HL-60 (cell line): ENCODE data around the gene JAKMIP1.
"Not testable (repeated sequence)": the region's sequence is repeated elsewhere in the genome, so short reads cannot be mapped to it uniquely, and the experiment has no call there.

Experiments
- DNase-seq, 2 experiments: peaks; one replicate each; pipeline ENCODE4 v3.0.0-alpha.2; 2010 to 2020; ENCODE audit warnings: low read depth in 1 of 2, low spot score in 1 of 2
- H3K27ac ChIP-seq: fragments of 250-450 bp; sonication (Bioruptor Pico); replicated peaks from 2 replicates; pipeline ENCODE4 v1.5.1; 2020; ENCODE audit warnings: mild to moderate bottlenecking, moderate library complexity
- H3K27me3 ChIP-seq: fragments of 250-450 bp; sonication (Bioruptor Pico); 2 replicates; pipeline ENCODE4 v1.5.1; 2021; ENCODE audit warnings: mild to moderate bottlenecking, moderate library complexity; ENCODE audit not compliant: insufficient read depth, poor library complexity, severe bottlenecking
- H3K4me3 ChIP-seq: replicated peaks from 2 replicates; pipeline ENCODE4 v1.5.1; 2011; ENCODE audit warnings: mild to moderate bottlenecking, control low read depth, low read length; ENCODE audit not compliant: insufficient read depth
- CTCF ChIP-seq: IDR thresholded peaks from one replicate; pipeline ENCODE4 v1.5.1; 2011; ENCODE audit warnings: low read length, control low read depth, inconsistent platforms; ENCODE audit not compliant: insufficient read depth
- GABPA ChIP-seq: IDR thresholded peaks from 2 replicates; pipeline ENCODE4 v1.6.1; 2012; ENCODE audit warnings: low read depth
- POLR2AphosphoS5 ChIP-seq: IDR thresholded peaks from 2 replicates; pipeline ENCODE4 v1.6.1; 2012; ENCODE audit warnings: low read depth
- REST ChIP-seq: IDR thresholded peaks from 2 replicates; pipeline ENCODE4 v1.6.1; 2012; ENCODE audit warnings: low read depth; ENCODE audit not compliant: insufficient replicate concordance
- SPI1 ChIP-seq: IDR thresholded peaks from 2 replicates; pipeline ENCODE4 v1.6.1; 2012; ENCODE audit warnings: low read depth, mild to moderate bottlenecking, borderline replicate concordance

Gene JAKMIP1

GRCh38 chr4:5995901-5996623 is 204.3 kb downstream of the JAKMIP1 start:
- TF ChIP-seq SPI1 = no peak
- TF ChIP-seq CTCF = no peak
- TF ChIP-seq REST = no peak
- TF ChIP-seq GABPA = no peak
- TF ChIP-seq POLR2AphosphoS5 = no peak
- H3K27ac ChIP-seq = no peak overlapping the region
- H3K4me3 ChIP-seq = no peak overlapping the region
- H3K27me3 ChIP-seq = no peaks in the 10 kb centered on the region
- DNase-seq = no peak

- no peak overlapping the region for H3K27ac ChIP-seq
- TF ChIP-seq SPI1 (no peak), CTCF (no peak), POLR2AphosphoS5 (no peak), GABPA (no peak), REST (no peak)
- DNase-seq = no peak
- no peak overlapping the region for H3K4me3 ChIP-seq
- no peaks in the 10 kb centered on the region for H3K27me3 ChIP-seq
Observed at GRCh38 chr4:5993876-5994811, 206.2 kb downstream of the JAKMIP1 start.

GRCh38 chr4:5993346-5993745 is 207.0 kb downstream of the JAKMIP1 start:
- not testable (repeated sequence) for H3K27me3 ChIP-seq, H3K4me3 ChIP-seq

GRCh38 chr4:5992828-5993321 is 207.5 kb downstream of the JAKMIP1 start:
- no peaks in the 10 kb centered on the region for H3K27me3 ChIP-seq
- no peak for DNase-seq

More at GRCh38 chr4:5993346-5993745, 207.0 kb downstream of the JAKMIP1 start:
- not testable (repeated sequence) for DNase-seq, H3K27ac ChIP-seq

More at GRCh38 chr4:5992828-5993321, 207.5 kb downstream of the JAKMIP1 start:
- no peak overlapping the region for H3K4me3 ChIP-seq
- no peak overlapping the region for H3K27ac ChIP-seq
- TF ChIP-seq POLR2AphosphoS5 (no peak), GABPA (no peak), SPI1 (no peak), REST (no peak), CTCF (no peak)
